CD4-positive, alpha-beta T cell (primary cell): ENCODE measurements around the gene PPIA. TPM values are rescaled to one million over a fixed set of nuclear protein-coding genes. Genes with fewer than 3 reads are reported as not detected.
A peak's percentile ranks its signal among the peaks of the same experiment; 100 is the strongest.
"Not testable (repeated sequence)": the region's sequence is repeated elsewhere in the genome, so short reads cannot be mapped to it uniquely, and the experiment has no call there.

Source experiments
- ATAC-seq: fragments of 200-7000 bp; cut with Tn5 transposase; one replicate; pipeline ENCODE4 v1.10.0; 2022; ENCODE audit warnings: mild to moderate bottlenecking; ENCODE audit not compliant: poor library complexity
- CTCF ChIA-PET: fragments of 350-600 bp; sonication (Branson Sonifier 250); formaldehyde crosslinking; loops from one replicate; lab custom pipeline; 2021; ENCODE audit warnings: antibody characterized with exemption, inconsistent platforms; lab: Charles Lee
- POLR2A ChIA-PET: fragments of 350-600 bp; sonication (Branson Sonifier 250); formaldehyde crosslinking; loops from one replicate; lab custom pipeline; 2021; ENCODE audit warnings: antibody characterized with exemption, inconsistent platforms; lab: Charles Lee
- DNase-seq, 14 experiments: peaks; one replicate each; pipeline ENCODE4 v3.0.0-alpha.2; 2013 to 2020; ENCODE audit warnings: mixed read lengths in 2 of 14
- H3K27ac ChIP-seq, 2 donors: one replicate each; pipeline versions ENCODE4 v1.5.1 to v1.7.0; 2013; ENCODE audit warnings: low read length in 2 of 2, low read depth in 1 of 2, mild to moderate bottlenecking in 1 of 2
- H3K27me3 ChIP-seq, 2 experiments: 1 replicate in 1 of 2; 2 replicates in 1 of 2; pipeline versions ENCODE4 v1.6.1 to v1.7.0; 2013; ENCODE audit warnings: low read length in 2 of 2, control low read depth in 1 of 2, mild to moderate bottlenecking in 1 of 2, moderate library complexity in 1 of 2; ENCODE audit not compliant: insufficient read depth in 2 of 2, control insufficient read depth in 1 of 2
- H3K36me3 ChIP-seq: one replicate; pipeline ENCODE4 v1.6.1; 2013; ENCODE audit warnings: low read length, control low read depth; ENCODE audit not compliant: insufficient read depth
- H3K4me1 ChIP-seq: one replicate; pipeline ENCODE4 v1.6.1; 2013; ENCODE audit warnings: low read length, control low read depth; ENCODE audit not compliant: insufficient read depth
- H3K4me3 ChIP-seq: one replicate; pipeline ENCODE4 v1.5.1; 2013; ENCODE audit warnings: mild to moderate bottlenecking, low read length, moderate library complexity
- H3K9me3 ChIP-seq, 2 experiments: 1 replicate in 1 of 2; 2 replicates in 1 of 2; pipeline versions ENCODE4 v1.6.1 to v1.7.0; 2013; ENCODE audit warnings: low read length in 2 of 2, mild to moderate bottlenecking in 2 of 2, control low read depth in 1 of 2, moderate library complexity in 1 of 2; ENCODE audit not compliant: control insufficient read depth in 1 of 2, insufficient read depth in 1 of 2
- H3K27ac Mint-ChIP-seq: one replicate; pipeline ENCODE4 v1.8.0; 2020; ENCODE audit warnings: mixed read lengths
- H3K27me3 Mint-ChIP-seq: one replicate; pipeline ENCODE4 v1.8.0; 2021; ENCODE audit warnings: mixed read lengths
- H3K36me3 Mint-ChIP-seq: one replicate; pipeline ENCODE4 v1.8.0; 2021; ENCODE audit warnings: low read depth, mixed read lengths
- H3K4me1 Mint-ChIP-seq: one replicate; pipeline ENCODE4 v1.8.0; 2021; ENCODE audit warnings: low read depth, mixed read lengths
- H3K4me3 Mint-ChIP-seq: one replicate; pipeline ENCODE4 v1.8.0; 2020; ENCODE audit warnings: mild to moderate bottlenecking, mixed read lengths
- H3K9me3 Mint-ChIP-seq: one replicate; pipeline ENCODE4 v1.8.0; 2020; ENCODE audit warnings: mixed read lengths
- intact Hi-C, 2 experiments: fragments of 100-400 bp; cut with DNase I in 1 of 2; cut with micrococcal nuclease in 1 of 2; formaldehyde crosslinking; loops; one replicate each; pipeline versions ENCODE4 v1.15.1 to v1.9.0; 2023 to 2025; cut with DNase I, micrococcal nuclease
- total RNA-seq, 174 experiments: library from RNA in 2 of 174; stranded (reverse) in 2 of 174; gene quantifications; one replicate each; pipeline ENCODE4 v1.2.3 and lab custom pipeline; 2021 to 2026
- TF ChIP-seq, protein P1 (sequence below): fragments of 200-600 bp; IDR thresholded peaks from one replicate; pipeline ENCODE4 v1.8.0; 2022; ENCODE audit warnings: antibody characterized with exemption, mild to moderate bottlenecking

The PPIA gene
- total RNA-seq, 2 experiments from 2014 or later = 410 to 423 TPM

DNA sequence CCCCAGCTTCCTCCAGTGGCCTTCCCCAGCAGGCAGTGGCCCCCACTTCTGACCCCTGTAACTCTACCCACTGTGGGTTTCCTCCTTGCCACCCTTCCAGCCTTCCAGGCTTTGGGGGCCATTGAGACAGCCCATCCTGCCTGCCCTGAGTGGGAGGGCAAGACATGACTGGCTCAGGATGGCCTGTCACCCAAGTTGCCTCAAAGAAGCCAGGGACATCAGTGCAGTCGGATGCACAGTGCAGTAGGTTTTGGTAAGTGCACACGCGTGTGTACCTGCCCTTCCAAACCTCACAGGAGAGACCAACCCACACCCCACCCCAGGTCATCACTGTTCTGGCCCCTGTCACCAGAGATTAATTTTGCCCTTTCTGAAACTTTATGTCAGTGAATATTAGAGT is 25.1 kb upstream of the PPIA start:
- POLR2A ChIA-PET = interaction anchor here (1.1 to 1.3 kb wide), 2 partner anchors 26 to 77 kb away, joined by 3 to 5 read pairs; no protein-coding TSS in a partner anchor
- peak overlapping the region; percentile 83 for H3K27ac Mint-ChIP-seq
- TF ChIP-seq, protein P1, sequence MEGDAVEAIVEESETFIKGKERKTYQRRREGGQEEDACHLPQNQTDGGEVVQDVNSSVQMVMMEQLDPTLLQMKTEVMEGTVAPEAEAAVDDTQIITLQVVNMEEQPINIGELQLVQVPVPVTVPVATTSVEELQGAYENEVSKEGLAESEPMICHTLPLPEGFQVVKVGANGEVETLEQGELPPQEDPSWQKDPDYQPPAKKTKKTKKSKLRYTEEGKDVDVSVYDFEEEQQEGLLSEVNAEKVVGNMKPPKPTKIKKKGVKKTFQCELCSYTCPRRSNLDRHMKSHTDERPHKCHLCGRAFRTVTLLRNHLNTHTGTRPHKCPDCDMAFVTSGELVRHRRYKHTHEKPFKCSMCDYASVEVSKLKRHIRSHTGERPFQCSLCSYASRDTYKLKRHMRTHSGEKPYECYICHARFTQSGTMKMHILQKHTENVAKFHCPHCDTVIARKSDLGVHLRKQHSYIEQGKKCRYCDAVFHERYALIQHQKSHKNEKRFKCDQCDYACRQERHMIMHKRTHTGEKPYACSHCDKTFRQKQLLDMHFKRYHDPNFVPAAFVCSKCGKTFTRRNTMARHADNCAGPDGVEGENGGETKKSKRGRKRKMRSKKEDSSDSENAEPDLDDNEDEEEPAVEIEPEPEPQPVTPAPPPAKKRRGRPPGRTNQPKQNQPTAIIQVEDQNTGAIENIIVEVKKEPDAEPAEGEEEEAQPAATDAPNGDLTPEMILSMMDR = no peak
- ATAC-seq (no peak), DNase-seq (no peak)
- no peaks in the 10 kb centered on the region for H3K27me3 Mint-ChIP-seq
- CTCF ChIA-PET = no interaction called here
- no peaks in the 10 kb centered on the region for H3K9me3 Mint-ChIP-seq
- H3K36me3 Mint-ChIP-seq = peaks cover 20% of the 10 kb centered on the region
- Histone ChIP-seq H3K27me3 (no peaks in the 10 kb centered on the region), H3K9me3 (no peaks in the 10 kb centered on the region), H3K4me1 (peaks cover 40% of the 10 kb centered on the region), H3K27ac (no peak overlapping the region), H3K36me3 (peaks cover 13% of the 10 kb centered on the region), H3K4me3 (no peak overlapping the region)
- H3K4me3 Mint-ChIP-seq = no peak overlapping the region
- intact Hi-C loops = no loop called here
- H3K4me1 Mint-ChIP-seq = peaks cover 40% of the 10 kb centered on the region

DNA sequence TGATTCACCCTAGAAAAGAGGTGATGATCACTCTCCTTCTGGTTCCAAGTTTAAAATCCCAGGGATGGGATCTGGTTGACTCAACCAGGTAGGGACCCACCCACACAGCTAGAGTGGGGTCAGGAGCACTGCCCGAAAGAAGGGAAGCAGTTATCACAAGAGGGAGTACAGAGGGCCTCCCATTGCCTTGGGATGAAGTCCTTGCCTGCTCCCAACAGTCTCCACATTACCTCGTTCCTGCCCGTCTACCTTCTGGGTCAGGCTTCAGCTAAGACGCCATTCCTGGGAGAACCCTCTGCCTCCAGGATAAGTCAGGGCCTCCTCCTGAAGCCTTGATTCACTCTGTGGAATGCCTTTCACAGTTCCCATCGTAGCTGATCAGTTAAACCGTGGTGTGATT is 24.0 kb upstream of the PPIA start:
- Mint-ChIP-seq H3K4me3 (no peak overlapping the region), H3K27ac (no peak overlapping the region), H3K9me3 (no peaks in the 10 kb centered on the region), H3K36me3 (peaks cover 11% of the 10 kb centered on the region), H3K4me1 (peaks cover 35% of the 10 kb centered on the region), H3K27me3 (no peaks in the 10 kb centered on the region)
- Histone ChIP-seq H3K9me3 (no peaks in the 10 kb centered on the region), H3K4me3 (no peak overlapping the region), H3K27me3 (no peaks in the 10 kb centered on the region), H3K27ac (no peak overlapping the region), H3K36me3 (peaks cover 4% of the 10 kb centered on the region), H3K4me1 (peaks cover 40% of the 10 kb centered on the region)
- ChIA-PET POLR2A (interaction anchor here (1.1 to 1.3 kb wide), 3 partner anchors 23 to 194 kb away, joined by 4 to 5 read pairs (median 5); no protein-coding TSS in a partner anchor), CTCF (no interaction called here)
- intact Hi-C loops = no loop called here
- DNase-seq (no peak), ATAC-seq (no peak)
- TF ChIP-seq, protein P1 = no peak

DNA sequence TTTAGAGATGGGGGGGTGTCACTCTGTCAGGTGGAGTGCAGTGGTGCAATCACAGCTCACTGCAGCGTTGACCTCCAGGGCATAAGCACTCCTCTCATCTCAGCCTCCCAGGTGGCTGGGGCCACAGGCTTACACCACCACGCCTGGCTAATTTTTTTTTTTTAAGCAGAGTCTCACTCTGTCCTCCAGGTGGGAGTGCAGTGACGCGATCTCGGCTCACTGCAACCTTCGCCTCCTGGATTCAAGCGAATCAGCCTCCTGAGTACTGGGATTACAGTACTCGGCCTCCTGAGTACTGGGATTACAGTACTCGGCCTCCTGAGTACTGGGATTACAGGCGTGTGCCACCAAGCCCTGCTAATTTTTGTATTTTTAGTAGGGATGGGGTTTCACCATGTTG is 23.6 kb upstream of the PPIA start:
- peaks cover 30% of the 10 kb centered on the region for H3K4me1 Mint-ChIP-seq
- no peak overlapping the region for H3K27ac Mint-ChIP-seq
- POLR2A ChIA-PET = interaction anchor here (1.1 to 1.3 kb wide), 3 partner anchors 24 to 195 kb away, joined by 4 to 5 read pairs (median 5); no protein-coding TSS in a partner anchor
- TF ChIP-seq, protein P1 = no peak
- no peaks in the 10 kb centered on the region for H3K9me3 ChIP-seq
- intact Hi-C loops = no loop called here
- H3K36me3 ChIP-seq = peaks cover 1% of the 10 kb centered on the region
- H3K4me3 ChIP-seq = no peak overlapping the region
- DNase-seq (no peak), ATAC-seq (no peak)
- CTCF ChIA-PET = no interaction called here
- H3K27me3 ChIP-seq = no peaks in the 10 kb centered on the region
- peaks cover 36% of the 10 kb centered on the region for H3K4me1 ChIP-seq
- no peak overlapping the region for H3K4me3 Mint-ChIP-seq
- no peaks in the 10 kb centered on the region for H3K9me3 Mint-ChIP-seq
- H3K27me3 Mint-ChIP-seq = no peaks in the 10 kb centered on the region
- peaks cover 7% of the 10 kb centered on the region for H3K36me3 Mint-ChIP-seq
- H3K27ac ChIP-seq = no peak overlapping the region

DNA sequence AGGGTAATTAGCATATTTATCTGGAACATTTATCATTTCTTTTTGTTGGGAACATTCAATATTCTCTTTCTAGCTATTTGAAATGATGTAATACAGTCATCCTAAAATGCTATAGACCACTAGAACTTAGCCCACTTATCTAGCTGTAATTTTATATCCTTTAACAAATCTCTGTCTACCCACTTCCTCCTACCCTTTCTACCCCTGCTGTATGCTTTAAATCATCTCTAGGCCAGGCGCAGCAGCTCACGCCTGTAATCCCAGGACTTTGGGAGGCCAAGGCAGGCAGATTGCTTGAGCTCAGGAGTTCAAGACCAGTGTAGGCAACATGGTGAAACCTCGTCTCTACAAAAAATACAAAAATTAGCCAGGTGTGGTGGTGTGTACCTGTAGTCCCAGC is 22.0 kb upstream of the PPIA start:
- Mint-ChIP-seq H3K27ac (peak overlapping the region; percentile 20), H3K4me1 (peaks cover 14% of the 10 kb centered on the region)
- H3K36me3 ChIP-seq, CTCF ChIA-PET, H3K4me3 Mint-ChIP-seq, H3K27ac ChIP-seq, intact Hi-C loops, H3K36me3 Mint-ChIP-seq, ATAC-seq, H3K4me3 ChIP-seq, H3K27me3 ChIP-seq, H3K9me3 ChIP-seq, DNase-seq, H3K27me3 Mint-ChIP-seq, H3K9me3 Mint-ChIP-seq: not testable (repeated sequence)
- peaks cover 20% of the 10 kb centered on the region for H3K4me1 ChIP-seq
- POLR2A ChIA-PET = interaction anchor here (0.7 to 1.1 kb wide), 3 partner anchors 25 to 192 kb away, joined by 3 read pairs; partner anchors contain the start of gene TMED4
